GM23338 (cell line): ENCODE measurements around the gene RBM17.

Experiments used
- CREB1 ChIP-seq: fragments of 250-450 bp; sonication (Bioruptor Pico); IDR thresholded peaks from 2 replicates; pipeline ENCODE4 v1.5.0; 2020; ENCODE audit warnings: low read depth, mild to moderate bottlenecking, moderate library complexity
- EZH2 ChIP-seq: fragments of 200-600 bp; sonication (generic); IDR thresholded peaks from one replicate; pipeline ENCODE4 v1.8.0; 2017; ENCODE audit warnings: antibody characterized with exemption, mild to moderate bottlenecking, low read depth; ENCODE audit not compliant: unreplicated experiment
- EZH2phosphoT487 ChIP-seq: fragments of 200-600 bp; sonication (generic); IDR thresholded peaks from one replicate; pipeline ENCODE4 v1.8.1; 2018; ENCODE audit warnings: antibody characterized with exemption; ENCODE audit not compliant: unreplicated experiment
- JUNB ChIP-seq: IDR thresholded peaks from one replicate; pipeline ENCODE4 v1.6.1; 2016; ENCODE audit warnings: antibody characterized with exemption; ENCODE audit not compliant: unreplicated experiment
- NANOG ChIP-seq: IDR thresholded peaks from 2 replicates; pipeline ENCODE4 v1.6.1; 2016; ENCODE audit warnings: antibody characterized with exemption, borderline replicate concordance
- POLR2AphosphoS5 ChIP-seq: IDR thresholded peaks from 2 replicates; pipeline ENCODE4 v1.6.1; 2016; ENCODE audit warnings: antibody characterized with exemption, low read depth
- ZNF331 ChIP-seq: fragments of 250-450 bp; sonication (Bioruptor Pico); IDR thresholded peaks from 2 replicates; pipeline ENCODE4 v1.5.0; 2020; ENCODE audit warnings: low read depth, mild to moderate bottlenecking, moderate library complexity
- TF ChIP-seq, protein P1 (sequence below), 2 experiments: fragments of 200-600 bp in 1 of 2; sonication (generic) in 1 of 2; conservative IDR thresholded peaks; 2 replicates each; pipeline versions ENCODE4 v1.5.1 to v1.6.1; 2016 to 2017; ENCODE audit warnings: antibody characterized with exemption in 2 of 2, low read depth in 2 of 2, mild to moderate bottlenecking in 2 of 2, moderate library complexity in 1 of 2
- TF ChIP-seq, protein P2 (sequence below): IDR thresholded peaks from one replicate; pipeline ENCODE4 v1.6.1; 2018; ENCODE audit warnings: antibody characterized with exemption; ENCODE audit not compliant: unreplicated experiment
- TF ChIP-seq, protein P3 (sequence below): IDR thresholded peaks from 2 replicates; pipeline ENCODE4 v1.6.1; 2016; ENCODE audit warnings: antibody characterized with exemption

DNA sequence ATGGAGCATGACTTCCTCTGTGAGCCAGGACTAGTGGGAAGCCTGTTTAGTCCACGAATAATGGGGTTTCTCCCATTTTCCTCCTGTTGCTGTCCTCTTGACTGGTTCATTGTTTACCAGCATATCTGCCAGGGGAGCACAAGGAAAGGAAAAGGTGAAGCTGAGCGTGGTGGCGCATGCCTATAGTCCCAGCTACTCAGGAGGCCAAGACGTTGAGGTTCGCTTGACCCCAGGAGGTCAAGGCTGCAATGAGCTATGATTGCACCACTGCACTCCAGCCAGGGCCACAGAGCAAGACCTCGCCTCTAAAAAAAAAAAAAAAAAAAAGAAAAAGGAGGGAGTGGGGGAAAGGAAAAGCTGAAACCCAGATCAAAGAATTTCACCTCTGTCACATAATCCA is 20.8 kb upstream of the RBM17 start:
- TF ChIP-seq EZH2phosphoT487 (no peak), EZH2 (no peak), POLR2AphosphoS5 (no peak), CREB1 (CRISPR knock-in tag) (no peak), JUNB (no peak), ZNF331 (CRISPR knock-in tag) (no peak), NANOG (no peak)
- TF ChIP-seq, protein P1, sequence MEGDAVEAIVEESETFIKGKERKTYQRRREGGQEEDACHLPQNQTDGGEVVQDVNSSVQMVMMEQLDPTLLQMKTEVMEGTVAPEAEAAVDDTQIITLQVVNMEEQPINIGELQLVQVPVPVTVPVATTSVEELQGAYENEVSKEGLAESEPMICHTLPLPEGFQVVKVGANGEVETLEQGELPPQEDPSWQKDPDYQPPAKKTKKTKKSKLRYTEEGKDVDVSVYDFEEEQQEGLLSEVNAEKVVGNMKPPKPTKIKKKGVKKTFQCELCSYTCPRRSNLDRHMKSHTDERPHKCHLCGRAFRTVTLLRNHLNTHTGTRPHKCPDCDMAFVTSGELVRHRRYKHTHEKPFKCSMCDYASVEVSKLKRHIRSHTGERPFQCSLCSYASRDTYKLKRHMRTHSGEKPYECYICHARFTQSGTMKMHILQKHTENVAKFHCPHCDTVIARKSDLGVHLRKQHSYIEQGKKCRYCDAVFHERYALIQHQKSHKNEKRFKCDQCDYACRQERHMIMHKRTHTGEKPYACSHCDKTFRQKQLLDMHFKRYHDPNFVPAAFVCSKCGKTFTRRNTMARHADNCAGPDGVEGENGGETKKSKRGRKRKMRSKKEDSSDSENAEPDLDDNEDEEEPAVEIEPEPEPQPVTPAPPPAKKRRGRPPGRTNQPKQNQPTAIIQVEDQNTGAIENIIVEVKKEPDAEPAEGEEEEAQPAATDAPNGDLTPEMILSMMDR (conservative IDR thresholded peaks at IDR 0.05; ENCODE audit: low read depth in 2 of 2), result no peak
- TF ChIP-seq, protein P2, sequence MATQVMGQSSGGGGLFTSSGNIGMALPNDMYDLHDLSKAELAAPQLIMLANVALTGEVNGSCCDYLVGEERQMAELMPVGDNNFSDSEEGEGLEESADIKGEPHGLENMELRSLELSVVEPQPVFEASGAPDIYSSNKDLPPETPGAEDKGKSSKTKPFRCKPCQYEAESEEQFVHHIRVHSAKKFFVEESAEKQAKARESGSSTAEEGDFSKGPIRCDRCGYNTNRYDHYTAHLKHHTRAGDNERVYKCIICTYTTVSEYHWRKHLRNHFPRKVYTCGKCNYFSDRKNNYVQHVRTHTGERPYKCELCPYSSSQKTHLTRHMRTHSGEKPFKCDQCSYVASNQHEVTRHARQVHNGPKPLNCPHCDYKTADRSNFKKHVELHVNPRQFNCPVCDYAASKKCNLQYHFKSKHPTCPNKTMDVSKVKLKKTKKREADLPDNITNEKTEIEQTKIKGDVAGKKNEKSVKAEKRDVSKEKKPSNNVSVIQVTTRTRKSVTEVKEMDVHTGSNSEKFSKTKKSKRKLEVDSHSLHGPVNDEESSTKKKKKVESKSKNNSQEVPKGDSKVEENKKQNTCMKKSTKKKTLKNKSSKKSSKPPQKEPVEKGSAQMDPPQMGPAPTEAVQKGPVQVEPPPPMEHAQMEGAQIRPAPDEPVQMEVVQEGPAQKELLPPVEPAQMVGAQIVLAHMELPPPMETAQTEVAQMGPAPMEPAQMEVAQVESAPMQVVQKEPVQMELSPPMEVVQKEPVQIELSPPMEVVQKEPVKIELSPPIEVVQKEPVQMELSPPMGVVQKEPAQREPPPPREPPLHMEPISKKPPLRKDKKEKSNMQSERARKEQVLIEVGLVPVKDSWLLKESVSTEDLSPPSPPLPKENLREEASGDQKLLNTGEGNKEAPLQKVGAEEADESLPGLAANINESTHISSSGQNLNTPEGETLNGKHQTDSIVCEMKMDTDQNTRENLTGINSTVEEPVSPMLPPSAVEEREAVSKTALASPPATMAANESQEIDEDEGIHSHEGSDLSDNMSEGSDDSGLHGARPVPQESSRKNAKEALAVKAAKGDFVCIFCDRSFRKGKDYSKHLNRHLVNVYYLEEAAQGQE, result no peak
- TF ChIP-seq, protein P3, sequence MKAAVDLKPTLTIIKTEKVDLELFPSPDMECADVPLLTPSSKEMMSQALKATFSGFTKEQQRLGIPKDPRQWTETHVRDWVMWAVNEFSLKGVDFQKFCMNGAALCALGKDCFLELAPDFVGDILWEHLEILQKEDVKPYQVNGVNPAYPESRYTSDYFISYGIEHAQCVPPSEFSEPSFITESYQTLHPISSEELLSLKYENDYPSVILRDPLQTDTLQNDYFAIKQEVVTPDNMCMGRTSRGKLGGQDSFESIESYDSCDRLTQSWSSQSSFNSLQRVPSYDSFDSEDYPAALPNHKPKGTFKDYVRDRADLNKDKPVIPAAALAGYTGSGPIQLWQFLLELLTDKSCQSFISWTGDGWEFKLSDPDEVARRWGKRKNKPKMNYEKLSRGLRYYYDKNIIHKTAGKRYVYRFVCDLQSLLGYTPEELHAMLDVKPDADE, result no peak
